Pulmonary artery endothelial cell (primary cell): ENCODE measurements around the gene CYGB. TPM values are rescaled to one million over a fixed set of nuclear protein-coding genes. Genes with fewer than 3 reads are reported as not detected.

ENCODE experiments used
- DNase-seq: peaks from one replicate; pipeline ENCODE4 v3.0.0-alpha.2; 2011; ENCODE audit warnings: low read depth, low spot score
- total RNA-seq: library from RNA; depleted of rRNA; stranded (reverse); fragments of >200 nt; gene quantifications from 2 replicates; pipeline ENCODE4 v1.2.3, GENCODE V29; 2014

The CYGB gene
- total RNA-seq, 1 donor from 2014 or later, result 0.40 TPM

- DNase-seq, result no peak
Measured at GRCh38 chr17:76481071-76481655, 56.3 kb downstream of the CYGB start.

GRCh38 chr17:76480632-76481031 is 56.9 kb downstream of the CYGB start:
- DNase-seq, result no peak

- no peak for DNase-seq
Measured at GRCh38 chr17:76479515-76480060, 57.9 kb downstream of the CYGB start.

- DNase-seq, result no peak
Measured at GRCh38 chr17:76478730-76479514, 58.6 kb downstream of the CYGB start.

GRCh38 chr17:76478097-76478496 is 59.4 kb downstream of the CYGB start:
- no peak for DNase-seq

- DNase-seq, result no peak
Measured at GRCh38 chr17:76477576-76477975, 59.9 kb downstream of the CYGB start.

Other genes with a start within 250 kb of the CYGB start
- 1.8 and 4.4 TPM in 2 replicates for gene QRICH2, start 229.4 kb downstream of the CYGB start, total RNA-seq
- 45.9 and 47.9 TPM in 2 replicates for gene PRPSAP1, start 183.8 kb downstream of the CYGB start, total RNA-seq
- gene SPHK1, start 153.1 kb downstream of the CYGB start, total RNA-seq, result 120 and 180 TPM in 2 replicates
- gene UBE2O, start 84.6 kb downstream of the CYGB start, total RNA-seq, result 19.0 and 25.5 TPM in 2 replicates
- gene AANAT, start 70.1 kb downstream of the CYGB start, total RNA-seq, result not detected in 2 replicates
- gene RHBDF2, start 36.3 kb downstream of the CYGB start, total RNA-seq, result 14.0 and 20.6 TPM in 2 replicates
- 0.20 and 0.35 TPM in 2 replicates for gene PRCD, start 2.3 kb upstream of the CYGB start, total RNA-seq
- gene ST6GALNAC2, start 48.2 kb upstream of the CYGB start, total RNA-seq, result 0.66 and 1.7 TPM in 2 replicates
- gene ST6GALNAC1, start 106.0 kb upstream of the CYGB start, total RNA-seq, result 0.33 TPM in 1 of 2 replicates, not detected in the other
- gene MXRA7, start 173.3 kb upstream of the CYGB start, total RNA-seq, result 88.0 and 88.2 TPM in 2 replicates
- 22.6 and 33.0 TPM in 2 replicates for gene JMJD6, start 188.9 kb upstream of the CYGB start, total RNA-seq
- gene METTL23, start 189.1 kb upstream of the CYGB start, total RNA-seq, result 18.6 and 19.8 TPM in 2 replicates
- 371 and 418 TPM in 2 replicates for gene SRSF2, start 199.6 kb upstream of the CYGB start, total RNA-seq
- 26.6 and 28.6 TPM in 2 replicates for gene MFSD11, start 200.4 kb upstream of the CYGB start, total RNA-seq